ENCODE data around the gene PLA2G4A.

PLA2G4A gene

DNA sequence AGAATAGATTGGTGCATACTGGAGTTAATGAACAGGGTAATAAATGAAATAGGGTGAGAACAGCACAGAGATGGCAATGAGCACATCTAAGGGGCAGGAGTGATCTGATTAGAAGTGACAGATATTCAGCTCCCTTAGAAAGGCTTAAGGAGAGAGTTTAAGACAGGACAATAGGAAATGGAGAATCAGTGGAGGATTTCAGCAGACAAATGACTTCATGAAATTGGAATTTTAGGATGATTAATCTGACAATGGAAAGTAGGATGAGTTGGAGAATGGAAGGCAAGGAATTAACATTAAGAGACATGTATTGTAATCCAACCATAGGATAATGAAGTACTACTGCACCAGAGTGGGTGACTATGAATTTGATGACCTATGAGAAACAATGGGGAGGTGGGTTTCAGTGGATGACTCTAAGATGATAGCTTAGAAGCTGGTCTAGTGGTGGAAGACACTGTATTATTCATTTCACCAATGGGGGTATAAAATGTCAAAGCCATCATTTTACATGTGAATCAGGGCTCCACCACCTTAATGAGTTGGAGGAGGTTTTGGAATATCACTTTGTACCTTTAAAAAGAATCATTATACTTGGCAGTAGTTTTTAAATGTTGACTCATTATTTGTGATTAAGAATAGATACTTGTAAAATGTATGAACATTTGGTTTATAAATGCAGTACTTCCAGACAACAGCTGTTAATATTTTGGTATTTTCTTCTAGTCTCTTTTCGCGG is 139.1 kb downstream of the PLA2G4A start:
- Histone ChIP-seq H3K27ac (ENCODE audit: low read length) (no peak overlapping the region), H3K9ac (ENCODE audit: low read depth, low read length) (no peak overlapping the region), H3K4me1 (ENCODE audit: insufficient read depth, low read length) (peaks cover 3% of the 10 kb centered on the region), H3K9me3 (ENCODE audit: insufficient read depth, low read depth, low read length) (no peaks in the 10 kb centered on the region), H3K27me3 (ENCODE audit: insufficient read depth, low read length) (no peaks in the 10 kb centered on the region), H3K36me3 (ENCODE audit: insufficient read depth, low read depth, low read length) (no peaks in the 10 kb centered on the region), H3K4me3 (ENCODE audit: low read length) (no peak overlapping the region)

DNA sequence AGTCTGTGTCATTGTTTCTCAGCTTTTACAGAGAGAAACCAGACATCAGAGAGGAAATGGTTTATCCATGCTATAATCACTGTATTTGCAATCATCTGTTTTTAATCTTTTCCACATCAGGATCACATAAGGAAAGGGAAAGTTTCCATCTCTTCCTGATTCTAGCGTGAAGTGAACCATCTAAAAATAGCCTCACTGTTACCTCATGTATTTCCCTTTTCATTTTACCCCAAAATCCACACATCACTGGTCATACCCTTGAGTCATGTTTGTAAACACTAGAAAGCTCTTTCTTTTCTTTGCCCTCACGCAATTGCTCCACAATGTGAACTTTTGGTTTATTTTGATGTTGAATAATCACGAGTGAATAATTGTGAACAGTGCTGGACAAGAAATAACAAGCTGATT is 146.0 kb downstream of the PLA2G4A start:
- Histone ChIP-seq H3K4me3 (ENCODE audit: low read length) (no peak overlapping the region), H3K4me1 (ENCODE audit: insufficient read depth, low read length) (no peaks in the 10 kb centered on the region), H3K27ac (ENCODE audit: low read length) (no peak overlapping the region), H3K27me3 (ENCODE audit: insufficient read depth, low read length) (no peaks in the 10 kb centered on the region), H3K9ac (ENCODE audit: low read depth, low read length) (no peak overlapping the region), H3K36me3 (ENCODE audit: insufficient read depth, low read depth, low read length) (no peaks in the 10 kb centered on the region), H3K9me3 (ENCODE audit: insufficient read depth, low read depth, low read length) (no peaks in the 10 kb centered on the region)

DNA sequence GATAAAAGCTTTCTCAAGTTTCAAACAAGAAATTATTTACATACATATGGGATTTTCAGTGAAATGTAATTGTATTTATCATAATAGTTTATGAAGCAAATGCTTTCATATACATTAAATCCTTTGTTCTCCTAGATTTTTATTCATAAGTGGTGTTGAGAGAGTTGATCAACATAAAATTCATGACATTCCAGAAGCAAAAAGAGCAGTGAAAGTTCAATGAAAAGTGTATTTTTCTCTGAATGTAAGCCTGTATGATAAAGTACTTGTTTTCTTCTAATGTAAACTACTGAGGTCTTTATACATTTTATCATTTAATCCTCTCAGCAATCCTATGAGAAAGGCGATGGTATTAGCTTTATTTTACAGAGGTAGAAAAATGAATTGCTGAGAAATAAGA is 146.5 kb downstream of the PLA2G4A start:
- Histone ChIP-seq H3K27ac (ENCODE audit: low read length) (no peak overlapping the region), H3K4me3 (ENCODE audit: low read length) (no peak overlapping the region), H3K27me3 (ENCODE audit: insufficient read depth, low read length) (no peaks in the 10 kb centered on the region), H3K9ac (ENCODE audit: low read depth, low read length) (no peak overlapping the region), H3K9me3 (ENCODE audit: insufficient read depth, low read depth, low read length) (no peaks in the 10 kb centered on the region), H3K36me3 (ENCODE audit: insufficient read depth, low read depth, low read length) (no peaks in the 10 kb centered on the region), H3K4me1 (ENCODE audit: insufficient read depth, low read length) (no peaks in the 10 kb centered on the region)

DNA sequence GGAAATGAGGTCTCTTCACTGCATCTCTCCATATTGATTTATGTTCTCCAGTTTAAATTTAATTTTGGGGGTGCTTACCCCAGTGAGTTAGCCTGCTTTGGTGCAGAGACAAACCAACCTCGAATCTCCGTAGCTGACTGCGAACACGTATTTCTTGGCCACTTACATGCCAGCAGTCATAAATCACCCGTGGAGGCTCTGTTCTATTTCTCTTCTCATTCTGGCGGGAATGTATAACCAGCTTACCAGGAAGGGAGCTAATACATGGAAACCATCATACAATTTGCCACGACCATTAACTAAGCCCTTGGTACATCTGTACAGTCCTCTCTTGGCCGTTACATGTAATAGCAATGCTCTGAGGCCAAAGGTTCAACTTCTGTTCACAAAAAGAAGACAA is 148.0 kb downstream of the PLA2G4A start:
- Histone ChIP-seq H3K27me3 (ENCODE audit: insufficient read depth, low read length) (no peaks in the 10 kb centered on the region), H3K4me1 (ENCODE audit: insufficient read depth, low read length) (no peaks in the 10 kb centered on the region), H3K4me3 (ENCODE audit: low read length) (no peak overlapping the region), H3K36me3 (ENCODE audit: insufficient read depth, low read depth, low read length) (no peaks in the 10 kb centered on the region), H3K27ac (ENCODE audit: low read length) (no peak overlapping the region), H3K9ac (ENCODE audit: low read depth, low read length) (no peak overlapping the region), H3K9me3 (ENCODE audit: insufficient read depth, low read depth, low read length) (no peaks in the 10 kb centered on the region)

DNA sequence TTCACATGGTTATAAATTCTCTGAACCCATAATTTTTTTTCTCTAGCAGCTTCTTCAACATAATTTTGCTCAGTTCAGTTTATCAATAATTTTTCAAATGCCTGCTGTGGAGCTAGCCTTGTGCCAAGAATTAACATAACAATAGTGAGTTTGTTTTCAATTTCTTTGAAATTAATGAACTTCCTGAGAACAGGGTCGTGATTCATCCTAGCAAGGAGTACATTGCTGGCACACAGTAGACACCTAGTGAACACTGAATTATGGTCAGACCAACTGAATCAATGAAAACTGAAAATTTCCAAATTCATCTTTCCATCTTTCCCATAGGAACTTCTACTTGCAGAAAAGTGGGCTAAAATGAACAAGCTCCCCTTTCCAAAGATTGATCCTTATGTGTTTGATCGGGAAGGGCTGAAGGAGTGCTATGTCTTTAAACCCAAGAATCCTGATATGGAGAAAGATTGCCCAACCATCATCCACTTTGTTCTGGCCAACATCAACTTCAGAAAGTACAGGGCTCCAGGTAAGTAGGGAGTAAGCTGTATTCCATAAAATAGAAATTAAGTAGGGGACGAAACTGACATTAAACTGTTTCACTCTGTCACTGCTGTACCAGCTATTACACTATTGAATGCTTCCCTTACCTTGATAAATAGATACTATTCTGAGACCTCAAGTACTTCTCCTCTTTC is 148.7 kb downstream of the PLA2G4A start:
- H3K27ac ChIP-seq (ENCODE audit: low read length) = no peak overlapping the region
- H3K4me1 ChIP-seq (ENCODE audit: insufficient read depth, low read length) = no peaks in the 10 kb centered on the region
- no peaks in the 10 kb centered on the region for H3K27me3 ChIP-seq (ENCODE audit: insufficient read depth, low read length)
- no peak overlapping the region for H3K9ac ChIP-seq (ENCODE audit: low read depth, low read length)
- no peaks in the 10 kb centered on the region for H3K9me3 ChIP-seq (ENCODE audit: insufficient read depth, low read depth, low read length)
- no peaks in the 10 kb centered on the region for H3K36me3 ChIP-seq (ENCODE audit: insufficient read depth, low read depth, low read length)
- no peak overlapping the region for H3K4me3 ChIP-seq (ENCODE audit: low read length)

- no peak overlapping the region for H3K4me3 ChIP-seq (ENCODE audit: low read length)
Measured at GRCh38 chr1:186978596-186979556, 150.1 kb downstream of the PLA2G4A start.

GRCh38 chr1:186980400-186980799 is 151.7 kb downstream of the PLA2G4A start:
- Histone ChIP-seq H3K36me3 (ENCODE audit: insufficient read depth, low read depth, low read length) (no peaks in the 10 kb centered on the region), H3K27ac (ENCODE audit: low read length) (no peak overlapping the region), H3K9me3 (ENCODE audit: insufficient read depth, low read depth, low read length) (no peaks in the 10 kb centered on the region), H3K27me3 (ENCODE audit: insufficient read depth, low read length) (no peaks in the 10 kb centered on the region), H3K9ac (ENCODE audit: low read depth, low read length) (no peak overlapping the region), H3K4me1 (ENCODE audit: insufficient read depth, low read length) (0 out of 2 replicates have a peak, but pooled peaks cover 4% of the 10 kb centered on the region), H3K4me3 (ENCODE audit: low read length) (no peak overlapping the region)

More at GRCh38 chr1:186978596-186979556, 150.1 kb downstream of the PLA2G4A start:
- H3K27ac ChIP-seq (ENCODE audit: low read length) = no peak overlapping the region
- H3K9ac ChIP-seq (ENCODE audit: low read depth, low read length) = no peak overlapping the region
- H3K36me3 ChIP-seq (ENCODE audit: insufficient read depth, low read depth, low read length) = no peaks in the 10 kb centered on the region
- no peaks in the 10 kb centered on the region for H3K4me1 ChIP-seq (ENCODE audit: insufficient read depth, low read length)
- H3K9me3 ChIP-seq (ENCODE audit: insufficient read depth, low read depth, low read length) = no peaks in the 10 kb centered on the region
- no peaks in the 10 kb centered on the region for H3K27me3 ChIP-seq (ENCODE audit: insufficient read depth, low read length)

GRCh38 chr1:186982116-186982515 is 153.4 kb downstream of the PLA2G4A start:
- Histone ChIP-seq H3K9ac (ENCODE audit: low read depth, low read length) (no peak overlapping the region), H3K9me3 (ENCODE audit: insufficient read depth, low read depth, low read length) (no peaks in the 10 kb centered on the region), H3K27ac (ENCODE audit: low read length) (no peak overlapping the region), H3K4me1 (ENCODE audit: insufficient read depth, low read length) (0 out of 2 replicates have a peak, but pooled peaks cover 5% of the 10 kb centered on the region), H3K36me3 (ENCODE audit: insufficient read depth, low read depth, low read length) (no peaks in the 10 kb centered on the region), H3K27me3 (ENCODE audit: insufficient read depth, low read length) (no peaks in the 10 kb centered on the region), H3K4me3 (ENCODE audit: low read length) (no peak overlapping the region)

GRCh38 chr1:186983327-186983726 is 154.6 kb downstream of the PLA2G4A start:
- Histone ChIP-seq H3K27ac (ENCODE audit: low read length) (no peak overlapping the region), H3K27me3 (ENCODE audit: insufficient read depth, low read length) (no peaks in the 10 kb centered on the region), H3K4me1 (ENCODE audit: insufficient read depth, low read length) (0 out of 2 replicates have a peak, but pooled peaks cover 5% of the 10 kb centered on the region), H3K4me3 (ENCODE audit: low read length) (no peak overlapping the region), H3K9ac (ENCODE audit: low read depth, low read length) (no peak overlapping the region), H3K36me3 (ENCODE audit: insufficient read depth, low read depth, low read length) (no peaks in the 10 kb centered on the region), H3K9me3 (ENCODE audit: insufficient read depth, low read depth, low read length) (no peaks in the 10 kb centered on the region)

- no peaks in the 10 kb centered on the region for H3K9me3 ChIP-seq (ENCODE audit: insufficient read depth, low read depth, low read length)
- H3K4me1 ChIP-seq (ENCODE audit: insufficient read depth, low read length) = 0 out of 2 replicates have a peak, but pooled peaks cover 5% of the 10 kb centered on the region
- H3K36me3 ChIP-seq (ENCODE audit: insufficient read depth, low read depth, low read length) = no peaks in the 10 kb centered on the region
- no peak overlapping the region for H3K4me3 ChIP-seq (ENCODE audit: low read length)
- no peaks in the 10 kb centered on the region for H3K27me3 ChIP-seq (ENCODE audit: insufficient read depth, low read length)
- no peak overlapping the region for H3K27ac ChIP-seq (ENCODE audit: low read length)
- H3K9ac ChIP-seq (ENCODE audit: low read depth, low read length) = no peak overlapping the region
Measured at GRCh38 chr1:186984959-186985358, 156.2 kb downstream of the PLA2G4A start.

DNA sequence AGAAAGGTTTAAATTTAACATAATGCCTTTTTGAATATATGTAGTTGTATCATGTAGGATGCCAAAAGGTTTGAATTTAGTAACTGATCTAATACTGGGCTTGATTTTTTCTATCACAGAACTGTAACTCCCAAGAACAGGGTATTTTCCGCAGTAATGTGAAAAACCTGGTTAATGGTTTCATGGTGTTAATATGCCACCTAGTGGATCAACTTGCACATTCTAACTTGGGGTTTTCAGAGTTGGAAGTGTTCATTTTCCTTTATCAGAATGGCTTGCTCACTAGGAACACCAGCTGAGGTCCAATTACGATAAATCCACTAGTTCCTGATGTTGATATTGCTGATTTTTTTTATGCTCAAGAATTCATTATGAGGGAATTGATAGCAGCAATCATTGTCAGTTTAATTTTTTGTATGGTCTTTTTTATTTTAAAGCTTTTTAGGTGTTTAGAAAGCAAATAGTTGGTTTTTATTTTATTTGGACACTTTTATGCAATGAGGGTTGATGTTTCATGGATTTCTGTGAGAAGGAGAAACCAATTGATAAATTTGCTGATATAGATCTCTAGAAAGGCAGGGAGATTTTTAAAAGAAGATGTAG is 157.2 kb downstream of the PLA2G4A start:
- H3K27ac ChIP-seq (ENCODE audit: low read length) = no peak overlapping the region
- no peak overlapping the region for H3K4me3 ChIP-seq (ENCODE audit: low read length)
- no peaks in the 10 kb centered on the region for H3K27me3 ChIP-seq (ENCODE audit: insufficient read depth, low read length)
- 0 out of 2 replicates have a peak, but pooled peaks cover 5% of the 10 kb centered on the region for H3K4me1 ChIP-seq (ENCODE audit: insufficient read depth, low read length)
- H3K9ac ChIP-seq (ENCODE audit: low read depth, low read length) = no peak overlapping the region
- no peaks in the 10 kb centered on the region for H3K36me3 ChIP-seq (ENCODE audit: insufficient read depth, low read depth, low read length)
- no peaks in the 10 kb centered on the region for H3K9me3 ChIP-seq (ENCODE audit: insufficient read depth, low read depth, low read length)

All from iPS-20b (cell line).